GM12878 (cell line): ENCODE results near the gene KRT82. TPM values are rescaled to one million over a fixed set of nuclear protein-coding genes. Genes with fewer than 3 reads are reported as not detected.

Experiments used
- ATAC-seq: fragments of 200-7000 bp; cut with Tn5 transposase; 3 replicates; pipeline ENCODE4 v1.9.1; 2020; ENCODE audit warnings: mild to moderate bottlenecking, moderate library complexity
- BruUV-seq: library from RNA; stranded (reverse); fragments of 400-500 nt; replicated peaks from 2 replicates; lab custom pipeline; 2021; lab: Mats Ljungman, UMichigan
- CTCF ChIA-PET: fragments of 300-600 bp; sonication (Branson Sonifier 250); formaldehyde crosslinking; extraction: SDS; loops from one replicate; lab custom pipeline; 2021; ENCODE audit warnings: inconsistent platforms; lab: Yijun Ruan, JAX
- POLR2A ChIA-PET: fragments of 350-600 bp; formaldehyde crosslinking; extraction: SDS; loops from one replicate; lab custom pipeline; 2021; ENCODE audit warnings: inconsistent platforms; lab: Charles Lee
- RAD21 ChIA-PET: fragments of 300-600 bp; sonication (Branson Sonifier 250); formaldehyde crosslinking; loops from one replicate; lab custom pipeline; 2023; ENCODE audit warnings: antibody characterized with exemption; ENCODE audit not compliant: unreplicated experiment; lab: Charles Lee
- SMC1A ChIA-PET: fragments of 300-600 bp; sonication (Branson Sonifier 250); formaldehyde crosslinking; loops from one replicate; lab custom pipeline; 2023; ENCODE audit not compliant: unreplicated experiment, uncharacterized antibody; lab: Charles Lee
- DNase-seq: peaks from one replicate; pipeline ENCODE4 v3.0.0-alpha.2; 2011; ENCODE audit warnings: low read depth, low spot score
- FAIRE-seq: peaks from 3 replicates; lab custom pipeline; 2011; peaks lifted over from hg19 to GRCh38; lab: Jason Lieb, UNC
- H2AFZ ChIP-seq: 2 replicates; pipeline ENCODE4 v1.6.0; 2011; ENCODE audit warnings: low read depth, low read length, control low read depth; ENCODE audit not compliant: control insufficient read depth
- H3K27ac ChIP-seq: 2 replicates; pipeline ENCODE4 v1.5.1; 2011; ENCODE audit warnings: control low read depth; ENCODE audit not compliant: control insufficient read depth, insufficient read depth
- H3K27me3 ChIP-seq, 2 experiments: replicated peaks in 1 of 2; 2 replicates each; pipeline versions ENCODE4 v1.6.0 to v1.6.1; 2011; ENCODE audit warnings: low read length in 1 of 2; ENCODE audit not compliant: control insufficient read depth in 2 of 2, insufficient read depth in 2 of 2
- H3K36me3 ChIP-seq, 2 experiments: 2 replicates each; pipeline ENCODE4 v1.5.1; 2011; ENCODE audit warnings: low read length in 1 of 2; ENCODE audit not compliant: control insufficient read depth in 2 of 2, insufficient read depth in 2 of 2
- H3K4me1 ChIP-seq: 2 replicates; pipeline ENCODE4 v1.6.1; 2011; ENCODE audit warnings: mild to moderate bottlenecking, low read length, moderate library complexity, mixed read lengths; ENCODE audit not compliant: control insufficient read depth, insufficient read depth
- H3K4me2 ChIP-seq: 2 replicates; pipeline ENCODE4 v1.6.0; 2011; ENCODE audit warnings: control low read depth; ENCODE audit not compliant: control insufficient read depth, insufficient read depth
- H3K4me3 ChIP-seq: fragments of 200-600 bp; sonication (generic); 2 replicates; pipeline ENCODE4 v1.5.1; 2016
- H3K79me2 ChIP-seq: 2 replicates; pipeline ENCODE4 v1.6.0; 2011; ENCODE audit warnings: low read length; ENCODE audit not compliant: control insufficient read depth, insufficient read depth
- H3K9ac ChIP-seq: 2 replicates; pipeline ENCODE4 v1.8.0; 2011; ENCODE audit warnings: low read length, control low read depth, mixed read lengths; ENCODE audit not compliant: control insufficient read depth, insufficient read depth
- H3K9me3 ChIP-seq: replicated peaks from 3 replicates; pipeline ENCODE4 v1.5.1; 2011; ENCODE audit warnings: mild to moderate bottlenecking, low read length; ENCODE audit not compliant: control insufficient read depth, insufficient read depth
- H4K20me1 ChIP-seq: 2 replicates; pipeline ENCODE4 v1.6.0; 2011; ENCODE audit not compliant: control insufficient read depth, insufficient read depth
- ATF2 ChIP-seq: IDR thresholded peaks from 2 replicates; pipeline ENCODE4 v1.6.1; 2012; ENCODE audit warnings: low read length, inconsistent platforms
- BCL3 ChIP-seq: IDR thresholded peaks from 2 replicates; pipeline ENCODE4 v1.6.1; 2011; ENCODE audit warnings: borderline replicate concordance, low read depth, mild to moderate bottlenecking, moderate library complexity, low read length; ENCODE audit not compliant: insufficient read depth, poor library complexity, severe bottlenecking
- CBX5 ChIP-seq: sonication (generic); IDR thresholded peaks from 2 replicates; pipeline ENCODE4 v1.6.1; 2016; ENCODE audit warnings: low read depth, moderate library complexity, mild to moderate bottlenecking, inconsistent platforms
- ELK1 ChIP-seq: IDR thresholded peaks from 2 replicates; pipeline ENCODE4 v1.6.1; 2012; ENCODE audit warnings: low read depth, low read length, improper control_type of control experiment
- FOS ChIP-seq: IDR thresholded peaks from 3 replicates; pipeline ENCODE4 v1.6.1; 2011; ENCODE audit warnings: borderline replicate concordance; ENCODE audit not compliant: insufficient read length; ENCODE audit errors: extremely low read depth
- HDGF ChIP-seq: fragments of 450-650 bp; IDR thresholded peaks from 2 replicates; pipeline ENCODE4 v1.6.1; 2016; ENCODE audit warnings: antibody characterized with exemption
- ZBTB40 ChIP-seq: fragments of 450-650 bp; IDR thresholded peaks from 2 replicates; pipeline ENCODE4 v1.6.1; 2016; ENCODE audit warnings: mild to moderate bottlenecking, moderate library complexity, borderline replicate concordance
- WGBS: methylation state at CpG from one replicate; pipeline ENCODE4 v1.1.6; 2016; ENCODE audit warnings: low lambda C conversion rate; ENCODE audit not compliant: insufficient replicate concordance, insufficient coverage; ENCODE audit errors: missing lambda C conversion rate; 5-methylcytosine and 5-hydroxymethylcytosine counted together
- in situ Hi-C: fragments of 300-500 bp; cut with MboI; formaldehyde crosslinking; loops from 9 replicates; pipeline ENCODE4 v1.14.3; 2018; ENCODE audit warnings: mixed read lengths
- intact Hi-C: fragments of 100-400 bp; cut with micrococcal nuclease; formaldehyde crosslinking; loops from one replicate; pipeline ENCODE4 v1.14.2; 2022; ENCODE audit not compliant: unreplicated experiment
- polyA plus RNA-seq, 11 experiments: library from polyadenylated mRNA; depleted of rRNA in 4 of 11; unstranded in 6 of 11; stranded (reverse) in 5 of 11; fragments of >200 nt; fragmentation: Nextera tagmentation in 4 of 11; fragmentation: Illumina TruSeq in 1 of 11; extraction: Ambion mirVana in 4 of 11; extraction: Trizol in 1 of 11; gene quantifications; 1 replicate in 1 of 11; 2 replicates in 10 of 11; pipeline versions ENCODE4 v1.2.1 to v1.2.3, GENCODE V29; 2011 to 2016; ENCODE audit warnings: inconsistent platforms in 2 of 11, missing spikeins in 2 of 11, low read depth in 1 of 11
- total RNA-seq, 4 experiments: library from RNA; depleted of rRNA in 3 of 4; stranded (reverse); fragments of >200 nt in 3 of 4; fragmentation: Illumina TruSeq in 1 of 4; extraction: Trizol in 1 of 4; gene quantifications; 2 replicates each; pipeline versions ENCODE4 v1.2.1 to v1.2.3, GENCODE V29; 2013 to 2021

The KRT82 gene
- total and polyA plus RNA-seq, 10 of the 15 experiments (the other 5 are each of a cell fraction or from before 2014, with no cell fraction given): not detected

DNA sequence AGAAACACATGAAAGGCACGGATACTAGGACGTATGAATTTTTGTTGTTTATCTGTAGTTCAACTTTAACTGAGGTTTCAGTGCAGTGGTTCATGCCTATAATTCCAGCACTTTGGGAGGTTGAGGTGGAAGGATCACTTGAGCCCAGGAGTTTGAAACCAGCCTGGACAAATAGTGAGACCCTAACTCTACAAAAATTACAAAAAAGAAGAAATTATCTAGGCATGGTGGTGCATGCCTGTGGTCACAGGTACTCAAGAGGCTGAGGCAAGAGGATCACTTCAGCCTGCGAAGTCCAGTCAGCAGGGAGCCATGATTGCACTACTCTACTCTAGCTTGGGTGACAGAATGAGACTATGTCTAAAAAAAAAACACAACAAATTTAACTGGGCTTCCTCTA is 37.8 kb upstream of the KRT82 start:
- no TSS peak for BruUV-seq
- no peak overlapping the region for H2AFZ ChIP-seq

GRCh38 chr12:52442600-52443061 is 36.5 kb upstream of the KRT82 start:
- ChIA-PET SMC1A (no interaction called here), CTCF (no interaction called here), RAD21 (no interaction called here), POLR2A (no interaction called here)
- DNase-seq (no peak), FAIRE-seq (no peak), ATAC-seq (no peak)
- Histone ChIP-seq H3K9me3 (no peaks in the 10 kb centered on the region), H4K20me1 (no peaks in the 10 kb centered on the region), H3K79me2 (no peaks in the 10 kb centered on the region), H2AFZ (no peak overlapping the region), H3K4me3 (no peak overlapping the region), H3K27ac (no peak overlapping the region), H3K4me2 (no peak overlapping the region), H3K9ac (no peak overlapping the region), H3K4me1 (no peaks in the 10 kb centered on the region), H3K36me3 (no peaks in the 10 kb centered on the region), H3K27me3 (peaks cover 4 to 11% of the 10 kb centered on the region in 2 experiments)
- BruUV-seq: no TSS peak
- 0% methylated on average over 6 of the region's 6 CpGs for WGBS
- intact Hi-C loops: no loop called here
- in situ Hi-C loops: no loop called here
- TF ChIP-seq ELK1: no peak
- no peak for TF ChIP-seq ZBTB40
- no peak for TF ChIP-seq HDGF
- no peak for TF ChIP-seq ATF2
- TF ChIP-seq FOS: no peak
- TF ChIP-seq CBX5: no peak

More for the DNA sequence above, 37.8 kb upstream of the KRT82 start:
- no peak overlapping the region for H3K4me2 ChIP-seq
- in situ Hi-C loops: no loop called here
- no peak overlapping the region for H3K27ac ChIP-seq
- no peaks in the 10 kb centered on the region for H3K36me3 ChIP-seq
- H3K9me3 ChIP-seq: no peaks in the 10 kb centered on the region
- intact Hi-C loops: no loop called here
- ChIA-PET SMC1A (no interaction called here), POLR2A (no interaction called here), RAD21 (no interaction called here), CTCF (interaction anchor here (0.6 kb wide), 1 partner anchor 466 kb away, joined by 3 read pairs; no protein-coding TSS in a partner anchor)
- no peak for DNase-seq
- H3K79me2 ChIP-seq: no peaks in the 10 kb centered on the region
- H3K4me3 ChIP-seq: no peak overlapping the region
- no peaks in the 10 kb centered on the region for H4K20me1 ChIP-seq
- TF ChIP-seq BCL3: no peak
- peaks cover 4 to 11% of the 10 kb centered on the region in 2 experiments for H3K27me3 ChIP-seq
- ATAC-seq: no peak
- FAIRE-seq: no peak
- no peaks in the 10 kb centered on the region for H3K4me1 ChIP-seq
- 25% methylated on average over 3 of the region's 3 CpGs for WGBS
- no peak overlapping the region for H3K9ac ChIP-seq
